UCSD-AML1 (cell line): ENCODE measurements around the gene ALG14.
"Not testable (repeated sequence)": the region's sequence is repeated elsewhere in the genome, so short reads cannot be mapped to it uniquely, and the experiment has no call there.

ENCODE experiments used
- DNase-seq: peaks from one replicate; lab custom pipeline; 2025; ENCODE audit not compliant: unreplicated experiment; lab: John Stamatoyannopoulos, UW

The ALG14 gene

DNA sequence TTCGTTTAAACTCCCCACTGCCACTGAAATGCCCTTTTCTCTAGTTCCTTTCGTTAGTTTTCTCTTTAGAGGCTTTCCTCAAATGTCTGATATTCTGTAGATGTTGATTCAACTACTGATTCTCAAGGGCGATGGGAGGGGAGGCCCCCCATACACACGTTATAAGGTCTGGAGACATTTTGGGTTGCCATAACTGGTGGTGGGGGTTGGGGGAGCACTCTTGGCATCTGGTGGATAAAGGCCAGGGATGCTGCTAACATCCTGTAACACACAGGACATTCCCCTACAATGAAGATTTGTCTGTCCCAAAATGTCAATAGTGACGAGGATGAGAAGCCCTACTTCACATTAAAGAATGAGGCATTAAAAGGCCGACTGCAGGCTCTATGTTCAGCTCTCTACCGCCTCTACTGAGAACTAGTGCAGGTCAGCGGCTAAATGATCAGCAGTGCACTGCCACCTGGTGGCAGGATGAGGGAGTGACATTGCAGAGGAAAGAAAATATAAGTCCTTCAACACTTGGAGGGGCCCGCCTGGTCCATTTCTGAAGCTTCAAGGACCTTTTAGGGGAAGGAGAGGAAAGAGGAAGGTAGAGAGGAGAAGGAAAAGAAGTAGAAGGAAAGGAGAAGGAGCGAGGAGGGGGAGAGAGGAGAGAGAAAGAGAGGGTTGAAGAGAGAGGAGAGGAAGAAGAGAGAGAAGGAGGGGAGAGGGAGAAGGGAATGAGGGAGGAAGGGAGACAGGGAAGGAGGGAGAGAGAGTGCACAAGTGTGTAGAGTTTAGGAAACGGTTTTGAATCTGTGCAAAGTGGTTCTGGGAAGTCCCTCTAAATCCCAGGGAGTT is 29.4 kb downstream of the ALG14 start:
- DNase-seq: peak; percentile 71

DNA sequence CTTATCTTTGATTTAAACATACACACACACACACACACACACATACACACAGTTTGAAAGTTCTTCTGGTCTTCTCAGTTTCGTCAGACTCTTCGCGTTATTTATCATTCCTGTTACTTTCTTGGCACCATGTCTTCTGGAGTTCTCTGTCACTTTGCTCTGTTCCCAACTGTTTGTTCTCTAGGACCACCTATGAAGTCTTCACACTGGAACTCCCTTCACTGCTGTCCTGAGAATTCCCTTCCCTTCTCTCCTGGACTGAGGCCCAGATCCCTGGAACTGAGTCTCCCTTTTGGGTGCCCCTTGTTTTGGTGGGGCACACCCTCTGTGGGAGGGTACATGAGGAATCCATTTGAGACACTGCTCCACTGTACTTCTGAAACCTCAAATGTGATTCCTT is 30.5 kb downstream of the ALG14 start:
- no peak for DNase-seq

DNA sequence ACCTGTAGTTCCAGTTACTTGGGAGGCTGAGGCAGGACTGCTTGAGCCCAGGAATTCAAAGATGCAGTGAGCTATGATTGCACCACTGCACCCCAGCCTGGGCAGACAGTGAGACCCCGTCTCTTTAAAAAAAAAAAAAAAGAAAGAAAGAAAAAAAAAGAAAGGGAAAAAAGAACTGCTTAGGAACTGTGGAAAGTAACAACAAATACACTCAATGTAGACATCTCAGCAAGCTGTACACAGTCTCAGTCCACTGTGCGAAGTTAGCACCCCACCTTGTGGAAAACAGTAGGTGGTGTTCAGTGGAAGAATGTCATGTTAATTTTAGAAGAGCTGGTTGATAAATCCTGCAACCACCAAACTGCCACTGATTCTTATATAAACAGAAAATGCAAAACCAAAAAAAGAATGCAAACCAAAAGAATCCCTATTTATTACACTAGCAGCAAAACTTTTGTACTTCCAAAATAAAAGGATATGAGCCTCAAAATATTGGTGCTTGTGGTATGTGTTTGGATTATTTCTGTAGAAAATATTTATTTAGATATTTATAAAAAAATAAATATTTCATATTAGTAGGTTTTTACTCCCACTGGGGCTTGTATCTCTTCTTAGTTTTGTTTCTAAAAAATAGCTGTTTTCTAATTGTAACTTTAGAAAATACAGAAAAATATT is 31.1 kb downstream of the ALG14 start:
- no peak for DNase-seq

DNA sequence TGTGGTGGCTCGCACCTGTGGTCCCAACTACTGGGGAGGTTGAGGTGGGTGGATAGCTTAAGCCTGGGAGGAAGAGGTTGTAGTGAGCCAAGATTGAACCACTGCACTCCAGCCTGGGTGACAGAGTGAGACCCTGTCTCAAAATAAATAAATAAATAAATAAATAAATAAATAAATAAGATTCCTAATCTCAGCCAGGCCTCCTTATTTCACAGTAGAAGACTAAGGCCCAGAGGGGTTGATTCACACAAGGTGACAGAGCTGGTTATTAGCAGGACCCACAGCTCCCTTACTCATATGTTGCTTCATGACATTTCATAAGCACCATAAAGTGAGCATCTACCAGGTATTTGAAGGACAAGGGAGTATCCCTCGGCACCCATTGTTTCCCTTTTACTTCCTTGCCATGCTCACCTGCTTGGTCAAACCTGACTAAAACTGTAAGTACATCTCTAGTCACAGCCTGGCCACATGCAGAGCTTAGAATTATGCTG is 32.7 kb downstream of the ALG14 start:
- DNase-seq: no peak

DNA sequence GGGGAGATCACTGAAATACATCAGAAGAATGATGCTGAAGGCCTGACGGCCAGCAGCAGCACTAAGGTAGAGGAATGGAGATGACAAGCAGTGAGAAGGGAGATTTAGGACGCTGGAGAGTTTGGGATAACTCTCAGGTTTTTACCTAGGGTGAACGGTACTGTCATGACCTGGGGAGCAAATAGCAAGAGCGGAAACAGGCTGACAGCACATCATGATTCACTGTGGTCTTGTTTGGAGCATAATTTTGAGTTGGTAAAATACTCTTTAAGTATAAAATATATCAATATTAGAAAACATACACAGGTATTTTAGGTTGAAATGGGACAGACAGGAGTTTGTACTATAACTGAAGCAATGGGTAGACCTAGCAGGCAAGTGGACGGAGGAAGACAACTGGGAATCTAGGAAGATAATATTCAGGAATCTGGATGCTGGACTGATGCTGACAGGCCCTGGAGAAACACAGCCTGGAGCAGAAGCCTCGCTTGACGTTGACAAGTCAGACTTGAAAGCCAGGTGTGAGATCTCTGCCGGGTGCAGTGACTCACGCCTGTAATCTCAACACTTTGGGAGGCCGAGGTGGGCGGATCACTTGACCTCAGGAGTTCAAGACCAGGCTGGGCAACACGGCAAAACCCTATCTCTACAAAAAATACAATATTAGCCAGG is 33.3 kb downstream of the ALG14 start:
- no peak for DNase-seq

DNA sequence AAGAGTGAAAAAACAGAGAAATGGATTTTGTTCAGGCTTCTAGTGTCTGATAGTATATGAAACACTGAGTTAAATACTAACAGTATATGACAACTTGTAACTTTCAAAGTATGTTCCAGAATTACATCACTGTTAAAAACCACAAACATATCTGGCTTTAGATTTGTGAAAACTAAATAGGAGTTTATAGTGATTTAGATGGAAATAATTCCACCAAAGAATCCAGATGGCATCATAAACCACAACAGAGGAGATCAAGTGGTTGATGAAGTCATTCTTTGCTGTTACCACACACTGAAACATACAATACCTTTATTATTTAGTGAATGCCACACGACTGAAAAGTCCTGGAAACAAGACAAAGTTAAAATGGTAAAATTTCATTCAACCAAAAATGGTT is 37.2 kb downstream of the ALG14 start:
- DNase-seq: no peak

DNA sequence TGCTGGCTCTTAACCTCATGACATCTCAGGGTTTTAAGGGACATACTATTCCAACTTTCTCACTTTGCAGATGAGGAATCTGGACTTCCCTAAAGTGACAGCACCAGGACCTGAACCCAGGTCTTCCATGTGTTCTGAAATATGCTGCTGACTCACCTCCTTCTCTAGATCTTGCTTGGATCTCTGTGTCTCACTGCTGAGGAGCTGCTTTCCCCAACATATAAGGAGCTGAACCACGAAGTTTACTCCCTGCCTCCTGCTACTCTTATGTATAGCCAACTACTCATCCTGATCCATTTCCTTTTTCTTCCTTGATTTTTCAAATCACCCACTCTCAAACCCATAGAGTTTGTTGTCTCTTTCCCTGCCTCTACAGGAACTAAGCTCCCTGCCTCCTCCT is 38.2 kb downstream of the ALG14 start:
- DNase-seq: no peak

DNA sequence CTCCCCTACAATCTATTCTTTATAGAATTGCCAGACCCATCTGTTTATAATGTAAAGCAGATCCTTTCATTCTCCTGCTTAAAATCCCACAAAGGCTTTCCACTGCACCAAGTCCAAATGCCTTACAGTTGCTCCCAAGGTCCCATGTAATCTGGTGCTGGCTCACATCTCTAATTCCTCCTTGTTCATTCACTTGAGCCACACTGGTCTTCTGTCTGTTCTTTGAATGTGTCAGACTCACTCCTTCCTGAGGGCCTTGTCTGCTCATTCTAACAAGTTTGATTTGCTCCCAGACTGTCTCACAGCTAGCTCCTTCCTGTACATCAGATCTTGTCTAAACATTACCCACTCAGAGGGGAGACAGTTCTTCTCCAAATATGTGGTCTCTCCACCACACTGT is 38.9 kb downstream of the ALG14 start:
- no peak for DNase-seq

DNA sequence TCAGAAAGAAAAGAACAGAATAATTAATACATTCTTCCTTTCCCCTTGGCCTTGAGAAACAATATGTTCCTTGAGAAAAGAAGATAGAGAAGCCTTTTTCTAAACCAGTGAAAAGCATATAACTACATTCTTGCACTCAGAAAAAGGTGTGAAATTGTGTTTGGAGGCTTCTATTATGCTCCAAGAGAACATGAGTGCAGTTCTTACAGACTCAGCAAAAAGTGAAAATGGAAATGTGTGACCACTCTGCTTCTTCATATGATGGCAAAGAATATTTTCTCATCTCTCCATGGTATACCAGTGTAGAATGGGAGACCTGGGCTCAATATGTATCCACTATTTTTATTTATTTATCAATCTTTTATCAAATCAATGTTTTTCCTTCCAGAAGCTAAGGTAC is 43.2 kb downstream of the ALG14 start:
- DNase-seq: no peak

DNA sequence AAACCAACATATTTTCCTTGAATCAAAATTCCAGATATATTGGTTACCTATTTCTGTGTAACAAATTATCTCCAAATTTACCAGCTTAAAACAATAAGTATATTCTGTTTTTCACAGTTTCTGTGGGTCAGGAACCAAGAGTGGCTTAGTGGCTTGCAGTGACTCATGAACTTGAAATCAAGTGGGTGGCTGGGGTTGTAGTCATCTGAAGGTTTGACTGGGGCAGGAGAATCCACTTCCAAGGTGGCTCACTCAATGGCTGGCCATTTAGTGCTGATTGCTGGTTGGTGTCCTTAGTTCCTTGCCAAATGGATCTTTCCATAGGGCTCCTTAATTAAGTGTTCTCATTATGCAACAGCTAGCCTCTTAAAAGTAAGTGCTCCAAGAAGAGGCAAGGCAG is 43.8 kb downstream of the ALG14 start:
- no peak for DNase-seq

DNA sequence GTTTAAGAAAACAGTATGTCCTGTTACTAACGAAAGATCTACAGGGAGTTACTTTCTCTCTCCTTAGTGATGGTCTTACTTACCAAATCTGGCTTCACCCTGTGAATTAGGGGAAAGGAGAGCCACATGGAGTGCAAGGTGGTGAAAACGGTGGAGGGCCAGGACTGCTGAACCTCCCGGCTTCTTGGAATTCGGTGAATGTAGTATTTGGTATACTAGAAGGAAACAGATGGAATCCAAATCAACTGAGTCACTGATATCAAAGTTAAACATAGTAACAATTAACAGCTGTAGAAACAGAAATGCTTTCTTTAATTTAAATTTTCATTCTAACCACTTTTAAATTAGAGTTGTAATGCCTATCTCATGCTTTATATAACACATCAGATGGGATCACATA is 45.7 kb downstream of the ALG14 start:
- DNase-seq: no peak

DNA sequence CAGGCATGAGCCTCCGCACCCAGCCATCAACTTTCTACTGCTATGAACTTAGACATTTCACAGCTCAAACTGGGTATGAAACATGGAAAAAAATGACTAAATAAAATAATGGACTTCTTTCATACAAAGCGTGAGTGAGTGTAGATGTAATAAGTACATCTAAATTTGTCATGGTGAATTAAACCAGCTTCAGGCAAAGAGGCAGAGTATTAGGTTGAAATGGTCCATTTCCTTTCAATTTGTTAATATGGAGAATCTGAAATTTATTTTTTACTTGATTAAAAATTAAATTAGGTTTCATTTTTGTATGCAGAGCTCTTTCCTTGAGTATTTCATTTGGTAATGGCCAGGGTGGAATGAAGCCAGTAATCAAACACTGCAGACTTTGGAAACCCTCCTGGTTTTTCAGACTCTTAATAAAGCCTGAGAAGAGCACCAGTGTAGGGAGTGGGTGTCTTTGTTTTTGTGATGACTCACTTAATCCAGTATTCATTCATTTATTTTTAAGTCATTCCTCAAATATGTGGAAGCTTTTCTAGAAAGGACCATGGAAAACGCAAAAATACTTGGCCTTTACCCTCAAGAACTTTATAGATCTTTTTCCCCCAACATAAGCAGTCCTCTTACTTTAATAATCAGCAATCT is 49.2 kb downstream of the ALG14 start:
- no peak for DNase-seq

DNA sequence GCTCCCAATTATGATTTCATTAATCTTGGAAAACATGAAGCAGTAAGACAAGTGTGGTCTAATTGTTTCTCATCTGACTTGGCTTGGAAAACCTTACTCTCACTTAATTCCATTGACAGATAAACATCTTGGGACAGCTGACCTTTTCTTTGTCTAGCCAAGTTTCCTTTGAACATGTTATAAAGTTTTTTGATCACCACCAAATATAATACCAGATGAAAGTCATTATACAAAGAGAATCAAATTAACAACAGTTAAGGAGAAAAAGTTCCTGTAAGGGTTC is 50.2 kb downstream of the ALG14 start:
- no peak for DNase-seq

DNA sequence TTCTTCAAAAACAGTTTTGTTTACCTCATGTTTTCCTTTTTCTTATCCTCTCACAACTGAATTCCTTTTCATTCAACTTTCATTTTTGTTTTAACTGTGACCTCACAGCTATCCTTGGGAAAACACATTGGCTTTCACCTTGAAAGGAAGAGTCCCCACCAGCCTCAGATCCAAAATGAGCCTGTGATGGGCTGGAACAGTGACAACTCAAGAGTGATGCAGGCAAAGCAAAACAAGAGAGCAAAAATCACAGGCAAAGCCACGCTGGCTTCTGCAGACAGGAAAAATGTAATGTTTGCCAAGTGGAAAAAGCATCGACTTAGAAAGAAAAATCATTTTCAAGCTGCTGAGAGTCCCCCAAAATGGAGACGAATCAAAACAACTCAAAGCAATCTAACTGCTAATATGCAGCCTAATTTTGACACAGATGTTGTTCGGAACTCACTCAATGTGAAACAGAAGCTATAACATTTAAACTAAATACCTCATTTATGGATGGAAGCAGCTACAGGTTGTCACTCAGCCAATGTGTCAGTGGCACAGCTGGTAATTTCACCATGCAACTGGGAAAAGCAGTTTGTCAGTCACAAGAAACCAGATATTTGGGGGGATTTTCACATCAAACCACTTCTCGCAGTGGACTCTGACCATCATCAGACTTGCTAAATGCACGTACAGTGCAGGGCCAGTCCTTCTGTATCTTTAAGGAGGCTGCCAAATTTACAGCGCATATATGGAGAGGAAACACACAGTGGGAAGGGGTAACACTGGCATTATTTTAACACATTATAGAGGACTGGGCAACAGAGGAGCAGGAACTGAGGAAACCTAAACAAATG is 50.7 kb downstream of the ALG14 start:
- no peak for DNase-seq

DNA sequence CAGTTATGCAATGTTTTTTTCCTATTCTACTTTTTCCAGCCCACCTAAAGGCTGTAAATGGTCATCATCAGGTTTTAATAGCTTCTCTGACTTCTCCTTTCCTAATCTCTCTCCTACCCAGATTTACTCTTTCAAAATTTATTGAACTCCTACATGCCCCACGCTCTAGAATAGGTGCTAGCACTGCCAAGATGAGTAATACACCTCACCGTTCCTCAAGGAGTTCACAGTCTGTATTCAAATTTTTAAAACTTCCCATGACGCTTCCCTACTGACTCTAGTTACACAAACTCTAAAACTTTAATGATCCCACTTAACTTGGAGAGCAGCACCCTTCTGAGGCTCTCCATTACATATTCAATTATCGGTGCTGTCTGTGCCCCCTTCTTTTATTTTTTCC is 51.6 kb downstream of the ALG14 start:
- no peak for DNase-seq

DNA sequence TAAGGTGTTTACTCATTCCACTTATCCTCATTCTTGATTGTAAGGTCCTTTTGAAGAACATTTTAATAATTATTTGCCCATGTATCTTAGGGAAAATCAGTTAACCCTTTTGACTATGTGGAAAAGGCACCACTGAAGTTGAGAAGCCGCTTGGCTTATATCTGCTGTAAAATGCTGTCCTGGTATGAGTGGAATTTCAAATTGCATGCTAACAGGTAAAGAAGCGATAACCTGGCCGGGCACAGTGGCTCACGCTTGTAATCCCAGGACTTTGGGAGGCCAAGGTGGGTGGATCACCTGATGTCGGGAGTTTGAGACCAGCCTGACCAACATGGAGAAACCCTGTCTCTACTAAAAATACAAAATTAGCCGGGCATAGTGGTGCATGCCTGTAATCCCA is 53.3 kb downstream of the ALG14 start:
- DNase-seq: not testable (repeated sequence)

DNA sequence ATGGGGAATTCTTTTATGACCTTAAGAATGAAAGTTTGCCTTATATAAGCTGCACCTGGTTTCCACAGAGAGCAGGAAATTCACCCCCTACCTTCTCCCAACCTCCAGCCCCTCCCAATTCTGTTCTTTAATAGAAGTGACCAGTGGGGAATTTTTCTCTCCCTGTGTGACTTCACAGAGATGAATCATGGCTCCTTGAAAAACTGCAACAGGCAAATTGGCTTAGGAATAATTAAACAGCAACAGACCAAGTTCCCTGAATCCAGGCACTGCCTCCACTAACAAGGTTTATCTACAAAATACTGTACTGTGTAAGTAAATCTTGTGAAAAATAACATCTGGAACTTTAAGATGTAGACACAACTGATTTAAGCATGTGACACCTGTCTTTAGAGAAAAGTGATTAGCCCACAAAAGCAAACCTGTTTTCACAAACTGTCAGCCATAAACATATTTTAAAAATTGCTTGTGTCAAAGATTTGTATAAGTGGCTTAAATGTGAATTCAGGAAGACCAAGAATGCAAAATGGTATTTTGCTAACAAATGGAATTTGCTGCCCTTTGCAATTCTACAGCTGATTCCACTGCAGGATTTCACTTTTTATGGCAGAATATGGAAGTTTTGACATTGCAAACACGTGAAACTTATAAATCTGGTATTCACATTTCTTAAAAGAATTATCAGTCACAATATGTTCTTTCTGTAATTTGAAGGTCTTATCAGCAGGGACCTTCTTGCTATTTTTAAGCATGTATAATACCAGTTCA is 54.0 kb downstream of the ALG14 start:
- no peak for DNase-seq

DNA sequence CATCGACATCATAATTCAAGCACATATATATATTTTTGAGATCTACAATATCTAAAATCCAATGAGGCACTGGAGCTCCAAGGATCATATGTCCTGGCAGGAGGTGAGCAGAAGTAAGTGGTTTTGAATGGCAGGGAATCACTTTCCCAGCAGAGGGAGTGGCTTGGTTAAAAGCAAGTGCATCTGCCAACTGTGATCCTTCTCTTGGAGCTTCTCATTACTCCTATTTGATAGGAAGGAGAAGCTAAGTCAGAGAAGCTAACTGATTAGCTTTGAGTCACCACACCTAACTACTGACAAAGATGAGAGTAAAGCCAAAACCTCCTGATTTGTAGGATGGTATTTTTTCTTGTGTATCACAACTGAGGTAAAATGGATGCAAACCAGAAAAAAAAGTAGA is 55.0 kb downstream of the ALG14 start:
- DNase-seq: no peak

DNA sequence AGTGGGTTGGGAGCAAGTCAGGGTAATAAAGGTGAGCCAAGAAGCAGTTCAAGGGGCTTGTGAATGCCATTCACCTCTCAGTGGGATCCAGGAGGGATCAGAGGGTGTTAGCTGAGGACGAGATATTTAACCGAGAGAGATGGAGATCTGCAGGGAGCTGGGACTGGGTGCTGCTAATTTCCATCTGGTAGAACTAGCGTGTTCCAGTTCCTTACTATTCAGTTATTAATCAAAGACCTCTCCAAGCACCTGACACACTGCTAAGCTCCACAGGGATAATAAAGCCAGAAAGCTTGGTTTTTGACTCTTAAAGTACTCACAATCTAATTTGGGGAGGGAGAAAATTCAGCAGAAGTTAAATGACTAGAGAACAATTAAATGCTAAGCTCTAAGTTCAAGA is 57.7 kb downstream of the ALG14 start:
- no peak for DNase-seq

DNA sequence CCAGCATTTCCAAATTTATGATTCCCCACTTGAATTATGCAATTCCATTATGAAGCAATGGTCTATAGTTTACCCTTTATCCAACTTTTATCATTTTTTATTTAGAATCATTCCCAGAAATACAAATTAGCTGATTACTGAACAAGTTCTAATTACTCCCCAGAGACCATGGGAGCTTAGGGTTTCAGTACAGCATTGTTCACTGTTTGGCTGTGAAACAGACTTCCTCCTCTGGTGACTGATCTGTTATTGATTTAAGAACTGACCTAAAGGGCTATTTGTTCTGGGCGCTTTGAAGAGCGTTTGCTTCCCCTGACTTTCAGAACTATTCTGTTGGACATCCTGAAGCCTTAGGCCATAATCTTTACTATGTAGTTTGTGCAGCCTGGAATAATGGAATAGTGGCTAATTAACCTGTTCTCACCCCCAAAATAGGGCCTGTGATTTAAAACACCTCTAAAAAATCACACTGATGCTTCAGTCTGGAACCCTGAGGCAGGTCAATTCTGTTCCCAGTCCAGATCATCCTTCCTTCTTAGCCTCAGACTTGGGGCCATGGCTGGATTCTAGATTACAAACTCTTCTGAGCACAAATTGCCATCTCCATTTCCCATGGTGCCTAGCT is 58.7 kb downstream of the ALG14 start:
- DNase-seq: no peak
